CD4-positive, alpha-beta T cell treated with Interleukin-6 at 100 ng/mL for 8 hours (primary cell): Measurements from ENCODE around the gene PHF12.
"Not testable (repeated sequence)": the region's sequence is repeated elsewhere in the genome, so short reads cannot be mapped to it uniquely, and the experiment has no call there.

Source experiments
- DNase-seq: peaks from one replicate; pipeline ENCODE4 v3.0.0-alpha.2; 2020; ENCODE audit warnings: mixed read lengths, low spot score

The PHF12 gene

DNA sequence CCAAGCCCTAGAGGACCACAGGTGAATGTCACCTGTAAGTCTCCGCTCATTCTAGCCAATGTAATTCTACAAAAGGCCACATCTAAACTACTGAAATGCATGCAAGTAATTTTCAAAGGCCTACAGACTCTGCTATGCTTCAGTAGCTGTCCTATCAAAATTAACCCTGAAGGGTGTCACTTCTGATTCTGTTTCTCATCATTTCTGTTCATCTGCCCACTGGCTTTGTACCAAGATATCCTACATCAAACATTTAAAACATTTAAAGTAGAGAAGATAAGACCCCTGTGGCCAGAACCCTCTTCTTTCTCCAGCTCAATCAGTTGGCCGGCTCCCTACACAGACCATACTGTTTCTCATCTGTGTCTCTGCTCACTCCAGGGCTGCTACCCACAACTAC is 21.5 kb downstream of the PHF12 start:
- no peak for DNase-seq

GRCh38 chr17:28928061-28928460 is 23.3 kb downstream of the PHF12 start:
- DNase-seq = peak; percentile 20

DNA sequence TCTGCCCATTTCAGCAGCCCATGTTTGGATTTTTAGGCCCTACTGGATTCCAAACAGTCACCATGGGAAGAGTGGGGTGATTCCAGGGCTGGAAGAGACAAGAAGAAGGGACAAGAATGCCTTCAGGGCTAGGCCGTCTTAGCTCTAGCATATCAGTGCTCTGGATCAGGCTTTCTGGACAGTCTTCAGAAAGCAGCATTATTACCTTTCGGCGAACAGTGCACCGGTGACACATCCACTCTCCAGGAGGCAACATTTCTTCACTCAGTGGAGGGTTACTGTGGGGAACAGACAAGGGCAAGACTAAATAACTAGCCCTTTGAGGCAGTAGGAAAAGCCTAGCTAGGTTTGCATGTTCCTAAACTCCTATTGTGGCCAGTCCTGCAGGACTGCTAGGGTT is 24.5 kb downstream of the PHF12 start:
- DNase-seq = no peak

DNA sequence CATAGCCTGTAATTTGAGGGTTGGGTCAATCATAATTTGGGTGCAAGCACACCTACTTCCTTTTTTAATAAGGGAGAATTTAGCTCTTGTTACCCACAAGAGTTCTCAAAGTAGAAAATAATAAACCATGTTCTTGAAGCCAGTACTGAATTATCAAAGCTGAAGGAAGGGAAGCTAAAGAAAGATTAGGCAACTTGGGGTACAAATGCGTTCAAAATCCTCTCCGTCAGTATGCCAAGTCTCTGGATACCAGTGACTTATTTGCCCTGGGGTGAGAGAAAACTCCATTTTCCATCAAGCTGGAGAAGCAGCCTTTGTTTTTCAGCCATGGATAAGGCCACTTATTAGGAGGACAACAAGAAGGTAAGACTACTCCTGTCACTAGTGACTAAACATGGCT is 25.0 kb downstream of the PHF12 start:
- no peak for DNase-seq

DNA sequence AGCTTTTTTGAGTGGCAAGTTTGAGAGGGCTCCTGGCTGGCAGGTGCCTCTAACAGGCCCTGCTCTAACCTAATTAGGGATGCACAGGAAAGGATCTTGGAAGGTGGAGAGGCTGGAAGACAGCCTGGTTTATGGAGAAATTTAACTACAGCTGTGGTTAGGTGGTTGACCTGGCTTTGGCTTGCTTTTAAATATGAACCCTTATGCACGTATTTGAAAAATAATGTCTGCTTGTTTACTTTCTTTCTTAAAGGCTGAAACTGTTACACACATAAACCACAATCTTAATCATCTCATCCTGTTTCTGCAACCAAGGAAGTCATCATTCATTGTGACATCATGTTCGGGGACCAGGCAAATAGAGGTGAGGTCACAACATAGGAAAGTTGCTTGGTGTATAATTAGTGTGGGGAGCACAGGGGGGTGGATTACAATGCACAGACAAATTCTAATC is 25.4 kb downstream of the PHF12 start:
- peak; percentile 79 for DNase-seq

GRCh38 chr17:28920201-28920600 is 31.1 kb downstream of the PHF12 start:
- no peak for DNase-seq

DNA sequence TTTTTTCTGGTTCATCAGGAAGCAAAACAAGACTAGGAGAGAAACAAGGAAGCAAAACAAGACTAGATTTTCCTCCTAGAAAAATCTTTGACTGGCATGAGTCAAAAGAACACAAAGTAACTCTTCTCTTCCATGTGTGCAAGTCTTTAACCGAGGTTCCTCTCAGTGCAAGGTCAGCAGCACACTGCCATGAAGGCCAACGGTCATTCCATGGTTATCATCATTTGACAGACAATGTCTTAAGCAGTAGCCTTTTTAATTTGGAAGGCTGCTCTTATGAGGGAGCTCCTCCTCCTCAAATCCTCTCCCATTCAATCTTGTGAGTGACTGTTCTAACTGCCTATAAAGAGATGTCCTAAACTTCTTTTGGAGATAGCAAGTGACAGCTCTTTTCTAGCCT is 33.0 kb downstream of the PHF12 start:
- no peak for DNase-seq

- DNase-seq = no peak
These were observed 33.9 kb downstream of the PHF12 start for GRCh38 chr17:28917465-28917864.

DNA sequence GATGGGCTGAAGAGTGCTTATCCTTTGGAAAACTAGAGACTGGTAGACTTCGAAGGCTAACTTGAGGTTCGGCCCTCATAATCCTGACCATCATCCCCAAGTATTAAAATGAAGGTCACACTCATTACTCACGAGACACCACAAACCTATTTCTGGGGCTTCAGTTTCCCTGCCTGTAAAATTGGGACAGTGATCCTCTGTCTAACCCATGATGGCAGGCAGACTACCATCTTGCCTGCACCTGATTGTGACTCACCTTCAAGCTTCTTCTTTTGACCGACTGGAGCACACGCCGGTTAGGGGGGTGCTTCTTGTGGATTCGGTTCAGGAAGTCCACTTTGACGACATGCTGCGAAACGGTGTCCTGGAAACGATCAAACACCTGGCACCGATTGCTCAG is 34.3 kb downstream of the PHF12 start:
- no peak for DNase-seq

DNA sequence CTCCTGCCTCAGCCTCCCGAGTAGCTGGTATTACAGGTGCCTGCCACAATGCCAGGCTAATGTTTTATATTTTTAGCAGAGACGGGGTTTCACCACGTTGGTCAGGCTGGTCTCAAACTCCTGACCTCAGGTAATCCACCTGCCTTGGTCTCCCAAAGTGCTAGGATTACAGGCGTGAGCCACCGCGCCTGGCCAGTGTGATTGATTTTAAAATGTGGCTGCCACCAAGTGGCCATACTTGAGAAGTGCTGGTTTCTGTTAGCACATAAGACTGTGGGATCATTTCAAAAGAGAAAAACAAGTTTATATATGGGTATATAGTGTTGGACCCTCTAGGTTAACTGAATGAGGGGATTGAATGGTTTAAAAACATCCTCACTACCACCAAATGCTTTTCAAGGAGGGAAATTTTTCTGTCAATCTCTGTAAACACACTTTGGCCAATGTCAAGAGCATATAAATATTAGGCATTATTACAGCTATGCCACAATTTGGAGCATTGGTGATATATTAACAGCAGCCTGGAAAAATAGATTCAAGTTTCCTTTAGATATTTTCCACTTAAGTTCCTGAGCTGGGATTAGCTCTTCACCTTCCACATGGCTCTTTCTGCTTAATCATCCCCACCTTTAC is 34.9 kb downstream of the PHF12 start:
- DNase-seq = peak; percentile 50

DNA sequence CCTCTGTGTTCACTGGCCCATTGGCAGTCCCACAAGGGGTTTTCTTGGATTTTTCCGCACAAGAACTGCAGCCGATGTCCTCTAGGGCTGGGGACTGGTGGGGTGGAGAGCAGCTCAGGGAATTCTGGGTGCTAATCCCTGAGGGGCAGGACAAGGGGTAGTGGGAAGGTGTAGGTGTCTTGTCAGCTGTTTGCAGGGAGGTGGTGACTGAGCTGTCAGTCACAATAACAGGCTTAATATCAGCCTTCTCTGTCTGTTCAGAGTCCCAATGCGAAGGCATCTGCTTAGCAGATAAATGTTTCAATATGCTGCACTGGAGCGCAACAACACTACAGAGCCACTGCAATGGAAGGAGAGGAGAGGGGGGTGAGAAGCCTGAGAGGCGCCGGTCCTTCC is 38.4 kb downstream of the PHF12 start:
- no peak for DNase-seq

- no peak for DNase-seq
These were observed 38.9 kb downstream of the PHF12 start for GRCh38 chr17:28912281-28912937.

GRCh38 chr17:28911411-28912045 is 39.8 kb downstream of the PHF12 start:
- DNase-seq = no peak

GRCh38 chr17:28910534-28910933 is 40.8 kb downstream of the PHF12 start:
- DNase-seq = no peak

- no peak for DNase-seq
These were observed 42.6 kb downstream of the PHF12 start for GRCh38 chr17:28908640-28909167.

DNA sequence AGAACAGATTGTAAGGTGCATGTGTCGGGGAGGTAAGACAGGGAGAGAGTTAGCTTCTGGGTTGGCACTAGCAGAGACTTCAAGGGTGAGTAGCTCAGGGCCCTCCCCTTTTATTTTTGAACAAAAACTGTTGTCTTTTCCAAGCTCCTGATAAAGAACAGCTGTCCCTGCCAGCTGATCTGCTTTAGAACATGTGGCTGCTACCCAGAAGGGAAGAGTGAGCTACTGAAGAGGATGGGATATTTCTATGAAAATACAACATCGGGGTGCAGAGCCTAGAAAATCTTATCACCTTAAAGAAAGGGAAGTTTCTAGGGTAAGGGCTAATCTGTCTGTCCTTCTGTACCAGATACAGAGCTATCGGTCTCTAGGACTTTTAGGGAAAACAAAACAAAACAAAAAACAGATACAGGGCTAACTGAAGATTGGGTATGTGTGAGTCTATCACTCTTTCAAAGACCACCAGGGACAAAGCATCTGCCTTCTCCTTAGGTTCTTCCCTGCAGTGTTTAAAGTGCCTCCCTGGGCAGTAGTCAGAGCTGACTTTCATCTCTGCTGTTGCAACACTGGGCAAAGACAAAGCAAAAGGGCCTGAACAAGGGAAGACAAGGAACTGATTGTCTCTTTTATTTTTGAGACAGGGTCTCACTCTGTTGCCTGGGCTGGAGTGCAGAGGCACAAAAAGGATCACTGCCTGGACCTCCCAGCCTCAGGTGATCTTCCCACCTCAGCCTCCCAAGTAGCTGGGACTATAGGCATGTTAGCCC is 43.4 kb downstream of the PHF12 start:
- DNase-seq = no peak

DNA sequence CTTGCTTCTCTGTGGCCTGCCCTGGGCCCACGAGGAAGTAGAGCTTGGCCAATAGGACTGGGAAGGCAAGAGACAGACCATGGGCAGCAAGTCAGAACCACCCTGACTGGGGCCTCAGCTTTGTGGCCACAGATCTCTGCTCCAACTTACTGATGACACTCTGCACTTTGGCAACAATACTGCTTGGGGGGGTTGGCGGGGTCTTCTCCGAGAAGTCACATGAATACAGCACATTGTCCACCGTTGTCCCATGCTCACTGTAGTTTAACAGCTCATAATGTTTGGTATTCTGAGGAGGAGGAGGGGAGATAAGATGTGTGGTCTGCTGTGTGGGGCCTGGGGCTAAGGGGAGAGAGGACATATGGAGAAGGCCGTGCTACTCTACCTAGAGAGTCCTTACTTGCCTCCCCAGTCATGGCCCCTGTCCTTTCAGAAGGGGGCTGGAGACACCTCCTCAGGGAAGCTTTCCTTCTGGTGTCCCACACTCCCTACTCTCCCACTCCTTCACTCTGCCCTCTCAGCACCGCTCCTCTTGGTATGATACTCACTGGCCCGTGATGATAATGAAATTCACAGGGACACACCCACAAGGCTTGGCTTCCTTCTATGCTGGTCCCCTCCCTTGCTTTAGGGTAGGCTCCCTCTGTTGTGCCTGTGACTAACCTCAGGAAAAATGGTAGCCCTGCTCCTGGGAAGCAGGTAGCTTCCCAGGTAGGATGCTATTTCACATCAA is 44.4 kb downstream of the PHF12 start:
- no peak for DNase-seq

GRCh38 chr17:28906276-28906675 is 45.0 kb downstream of the PHF12 start:
- DNase-seq = no peak

DNA sequence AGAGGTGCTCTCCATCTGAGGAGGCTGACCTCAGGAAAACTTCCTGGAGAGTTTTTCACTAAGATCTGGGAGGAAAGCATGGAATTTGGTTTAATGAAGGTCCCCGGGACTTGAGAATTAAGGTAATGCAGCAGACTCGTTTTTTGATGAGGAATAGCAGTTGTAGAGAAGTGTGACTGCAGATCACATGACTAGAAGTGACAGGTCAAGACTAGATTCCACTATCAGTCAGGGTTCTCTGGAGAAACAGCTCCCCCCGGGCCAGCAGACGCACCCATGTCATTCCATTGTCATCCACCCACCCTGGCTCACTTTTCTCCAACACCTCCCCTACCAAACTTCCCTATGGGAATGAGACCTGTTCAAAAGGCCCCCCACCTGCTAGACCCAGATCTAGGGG is 46.5 kb downstream of the PHF12 start:
- DNase-seq = no peak

- DNase-seq = not testable (repeated sequence)
These were observed 47.8 kb downstream of the PHF12 start for GRCh38 chr17:28903546-28903841.

DNA sequence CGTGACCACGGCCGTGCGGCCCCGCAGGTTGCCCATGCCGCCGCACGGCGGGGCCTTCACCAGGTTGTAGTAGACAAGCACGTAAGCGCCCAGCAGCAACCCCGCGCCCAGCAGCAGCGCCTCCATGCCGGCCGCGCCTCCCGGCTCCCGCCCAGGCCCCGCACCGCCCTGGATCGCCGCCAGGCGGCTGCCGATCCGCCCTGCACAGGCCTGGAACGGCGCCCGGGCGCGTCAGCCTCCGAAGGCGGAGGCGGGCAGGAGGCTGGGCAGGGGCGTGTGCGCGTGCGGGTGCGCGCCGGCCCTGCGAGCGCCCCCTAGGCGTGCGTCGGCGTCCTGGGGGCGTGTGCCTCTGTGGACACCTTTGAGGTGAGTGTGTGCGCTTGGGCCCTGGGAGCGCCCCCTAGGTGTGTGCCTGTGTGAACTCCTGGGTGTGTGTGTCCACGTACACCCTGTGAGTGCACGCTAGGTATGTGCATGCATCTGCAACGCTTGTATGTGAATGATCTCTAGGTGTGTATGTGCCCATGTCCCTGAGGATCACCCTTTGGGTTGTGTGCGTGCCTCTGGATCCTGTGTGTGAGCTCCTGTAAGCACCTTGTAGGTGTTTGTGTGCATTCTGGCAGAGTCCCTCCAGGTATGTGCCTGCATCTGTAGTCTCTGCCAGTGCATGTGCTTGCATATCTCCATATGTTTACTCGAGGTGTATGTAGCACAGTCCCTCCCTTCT is 48.3 kb downstream of the PHF12 start, which contains the start of gene DHRS13:
DHRS13 (minus strand) TSS at position 261 of the 727 bp plus-strand sequence; CDS start at position 126, 135 bp downstream.
- DNase-seq = peak; percentile 96
